SK-N-SH (cell line): ENCODE results near the gene CPEB3. TPM values are rescaled to one million over a fixed set of nuclear protein-coding genes. Genes with fewer than 3 reads are reported as not detected.

Experiments used
- CTCF ChIA-PET: fragments of 300-600, 350-600 bp; formaldehyde crosslinking; extraction: SDS; loops from one replicate; lab custom pipeline; 2021; lab: Yijun Ruan, JAX
- POLR2A ChIA-PET: fragments of 350-600 bp; sonication (Branson Sonifier 250); formaldehyde crosslinking; extraction: SDS; loops from one replicate; lab custom pipeline; 2020; ENCODE audit warnings: antibody characterized with exemption, inconsistent platforms; lab: Yijun Ruan, JAX
- DNase-seq: peaks from one replicate; pipeline ENCODE4 v3.0.0; 2012
- H2AFZ ChIP-seq: fragments of 200-600 bp; sonication (generic); 2 replicates; pipeline ENCODE4 v1.8.1; 2016; ENCODE audit warnings: antibody characterized with exemption, mild to moderate bottlenecking, low read depth
- H3F3A ChIP-seq: fragments of 200-600 bp; sonication (generic); replicated peaks from 2 replicates; pipeline ENCODE3; 2016; ENCODE audit warnings: antibody characterized with exemption, mild to moderate bottlenecking; ENCODE audit not compliant: insufficient read depth
- H3K27ac ChIP-seq, 2 experiments: fragments of 200-500 bp in 1 of 2; fragments of 200-600 bp in 1 of 2; sonication (Bioruptor generic) in 1 of 2; sonication (generic), shearing (Covaris generic) in 1 of 2; 2 replicates each; pipeline versions ENCODE4 v1.5.1 to v1.6.1; 2014 to 2016; ENCODE audit warnings: low read depth in 2 of 2, inconsistent platforms in 1 of 2, low read length in 1 of 2, mild to moderate bottlenecking in 1 of 2, mixed read lengths in 1 of 2
- H3K27me3 ChIP-seq: fragments of 200-600 bp; sonication (generic), shearing (Covaris generic); 2 replicates; pipeline ENCODE4 v1.6.1; 2016; ENCODE audit warnings: mixed run types; ENCODE audit not compliant: insufficient read depth
- H3K36me3 ChIP-seq, 2 experiments: fragments of 200-500 bp in 1 of 2; fragments of 200-600 bp in 1 of 2; sonication (Bioruptor generic) in 1 of 2; sonication (generic) in 1 of 2; replicated peaks in 1 of 2; 2 replicates each; pipeline versions ENCODE3 to v1.5.1; 2014 to 2016; ENCODE audit warnings: low read length in 1 of 2, mild to moderate bottlenecking in 1 of 2; ENCODE audit not compliant: insufficient read depth in 2 of 2, control insufficient read depth in 1 of 2
- H3K4me1 ChIP-seq, 2 experiments: fragments of 200-500 bp in 1 of 2; fragments of 200-600 bp in 1 of 2; sonication (Bioruptor generic) in 1 of 2; sonication (generic), shearing (Covaris generic) in 1 of 2; 2 replicates each; pipeline versions ENCODE4 v1.5.1 to v1.6.1; 2014 to 2016; ENCODE audit warnings: low read depth in 1 of 2, low read length in 1 of 2, mixed run types in 1 of 2; ENCODE audit not compliant: insufficient read depth in 2 of 2, control insufficient read depth in 1 of 2
- H3K4me2 ChIP-seq: fragments of 200-600 bp; sonication (generic), shearing (Covaris generic); 2 replicates; pipeline ENCODE4 v1.6.1; 2017; ENCODE audit warnings: mixed run types
- H3K4me3 ChIP-seq, 2 experiments: fragments of 200-500 bp in 1 of 2; fragments of 200-600 bp in 1 of 2; sonication (Bioruptor generic) in 1 of 2; sonication (generic), shearing (Covaris generic) in 1 of 2; 2 replicates each; pipeline versions ENCODE4 v1.5.1 to v1.8.1; 2014 to 2016; ENCODE audit warnings: low read depth in 2 of 2, inconsistent platforms in 1 of 2, low read length in 1 of 2, mild to moderate bottlenecking in 1 of 2, mixed read lengths in 1 of 2, moderate library complexity in 1 of 2
- H3K79me2 ChIP-seq: fragments of 200-600 bp; sonication (generic); 2 replicates; pipeline ENCODE4 v1.8.1; 2017; ENCODE audit warnings: mild to moderate bottlenecking; ENCODE audit not compliant: insufficient read depth
- H3K9ac ChIP-seq: fragments of 200-600 bp; sonication (generic); 2 replicates; pipeline ENCODE4 v1.6.1; 2017; ENCODE audit warnings: mixed run types
- H3K9me2 ChIP-seq: fragments of 200-600 bp; sonication (generic); 2 replicates; pipeline ENCODE4 v1.6.1; 2017; ENCODE audit warnings: mixed run types
- H3K9me3 ChIP-seq: fragments of 200-600 bp; sonication (generic); 2 replicates; pipeline ENCODE4 v1.6.1; 2017; ENCODE audit warnings: mixed run types, mild to moderate bottlenecking, moderate library complexity
- H4K20me1 ChIP-seq: fragments of 200-600 bp; sonication (generic); 2 replicates; pipeline ENCODE4 v1.6.1; 2017; ENCODE audit warnings: mild to moderate bottlenecking, mixed run types; ENCODE audit not compliant: insufficient read depth
- CHD2 ChIP-seq: fragments of 150-350 bp; IDR thresholded peaks from 2 replicates; pipeline ENCODE4 v1.6.1; 2018; ENCODE audit warnings: low read length; ENCODE audit not compliant: partially characterized antibody
- CTCF ChIP-seq: fragments of 200-600 bp; sonication (generic); IDR thresholded peaks from 2 replicates; pipeline ENCODE4 v1.6.1; 2017; ENCODE audit warnings: antibody characterized with exemption, mild to moderate bottlenecking, moderate library complexity
- EP300 ChIP-seq, 2 experiments: IDR thresholded peaks; 2 replicates each; pipeline versions ENCODE4 v1.4.0 to v1.6.1; 2012; ENCODE audit warnings: borderline replicate concordance in 1 of 2, low read depth in 1 of 2, low read length in 1 of 2
- EZH2phosphoT487 ChIP-seq: fragments of 200-600 bp; sonication (generic); IDR thresholded peaks from 2 replicates; pipeline ENCODE4 v1.6.1; 2017; ENCODE audit warnings: low read depth, mixed run types, mild to moderate bottlenecking, antibody characterized with exemption, moderate library complexity, borderline replicate concordance
- FOSL2 ChIP-seq: IDR thresholded peaks from 2 replicates; pipeline ENCODE4 v1.4.0; 2012; ENCODE audit warnings: low read depth, mild to moderate bottlenecking, moderate library complexity, borderline replicate concordance
- FOXM1 ChIP-seq: IDR thresholded peaks from 2 replicates; pipeline ENCODE4 v1.4.0; 2012; ENCODE audit warnings: low read depth, mild to moderate bottlenecking
- GABPA ChIP-seq: IDR thresholded peaks from 2 replicates; pipeline ENCODE4 v1.4.0; 2012; ENCODE audit warnings: low read depth, mild to moderate bottlenecking
- GATA2 ChIP-seq: sonication (generic); formaldehyde crosslinking; IDR thresholded peaks from 2 replicates; pipeline ENCODE4 v1.5.0; 2020; ENCODE audit warnings: mild to moderate bottlenecking, missing genetic modification reagents
- IRF3 ChIP-seq: fragments of 150-350 bp; IDR thresholded peaks from 2 replicates; pipeline ENCODE4 v1.6.1; 2016; ENCODE audit warnings: mild to moderate bottlenecking, low read depth, low read length
- JUND ChIP-seq: IDR thresholded peaks from 2 replicates; pipeline ENCODE4 v1.4.0; 2012
- MAX ChIP-seq: IDR thresholded peaks from 2 replicates; pipeline ENCODE4 v1.4.0; 2012; ENCODE audit warnings: low read depth
- NFIC ChIP-seq: IDR thresholded peaks from 2 replicates; pipeline ENCODE4 v1.4.0; 2012; ENCODE audit warnings: borderline replicate concordance
- PBX3 ChIP-seq: IDR thresholded peaks from 2 replicates; pipeline ENCODE4; 2012
- RAD21 ChIP-seq: IDR thresholded peaks from 2 replicates; pipeline ENCODE4 v1.6.1; 2012; ENCODE audit warnings: mild to moderate bottlenecking, low read length
- REST ChIP-seq: IDR thresholded peaks from 2 replicates; pipeline ENCODE4 v1.6.1; 2012; ENCODE audit warnings: mild to moderate bottlenecking, low read depth, low read length, moderate library complexity
- RFX5 ChIP-seq: IDR thresholded peaks from 2 replicates; pipeline ENCODE4 v1.6.1; 2012; ENCODE audit warnings: mild to moderate bottlenecking, improper control_type of control experiment, low read length
- RXRA ChIP-seq: IDR thresholded peaks from 2 replicates; pipeline ENCODE4 v1.4.0; 2012; ENCODE audit warnings: low read depth, mild to moderate bottlenecking, borderline replicate concordance
- SIN3A ChIP-seq: IDR thresholded peaks from 2 replicates; pipeline ENCODE4 v1.6.1; 2012; ENCODE audit warnings: low read depth, mild to moderate bottlenecking, low read length, moderate library complexity, borderline replicate concordance
- SMC3 ChIP-seq: IDR thresholded peaks from 2 replicates; pipeline ENCODE4 v1.6.1; 2012; ENCODE audit warnings: low read depth, low read length, improper control_type of control experiment
- TAF1 ChIP-seq: IDR thresholded peaks from 2 replicates; pipeline ENCODE4 v1.6.1; 2012; ENCODE audit warnings: low read depth, mild to moderate bottlenecking, low read length, moderate library complexity, borderline replicate concordance
- TCF12 ChIP-seq: IDR thresholded peaks from 2 replicates; pipeline ENCODE4 v1.4.0; 2012
- TEAD4 ChIP-seq: IDR thresholded peaks from 2 replicates; pipeline ENCODE4 v1.4.0; 2012; ENCODE audit warnings: mild to moderate bottlenecking, borderline replicate concordance; ENCODE audit not compliant: insufficient read depth
- YY1 ChIP-seq: IDR thresholded peaks from 2 replicates; pipeline ENCODE4 v1.4.0; 2012; ENCODE audit warnings: low read depth, mild to moderate bottlenecking
- WGBS: methylation state at CpG from one replicate; pipeline ENCODE4 v1.1.6; 2017; ENCODE audit warnings: low lambda C conversion rate; 5-methylcytosine and 5-hydroxymethylcytosine counted together
- polyA plus RNA-seq, 3 experiments: library from polyadenylated mRNA; depleted of rRNA; stranded (reverse); fragments of >200 nt; gene quantifications; 2 replicates each; pipeline ENCODE4 v1.2.3, GENCODE V29; 2012

CPEB3 gene
- polyA plus RNA-seq, 1 of the 3 experiments (the other 2 are of a cell fraction) = 0.36 TPM

- Histone ChIP-seq H4K20me1 (no peaks in the 10 kb centered on the region), H3K27me3 (no peaks in the 10 kb centered on the region), H3K4me2 (no peak overlapping the region), H3K27ac (no peak overlapping the region), H3K9me3 (no peaks in the 10 kb centered on the region), H2AFZ (no peak overlapping the region), H3K9ac (no peak overlapping the region), H3F3A (no peaks in the 10 kb centered on the region), H3K4me3 (no peak overlapping the region), H3K9me2 (no peaks in the 10 kb centered on the region)
- no peak for DNase-seq
- ChIA-PET POLR2A (no interaction called here), CTCF (interaction anchor here (1.1 kb wide), 1 partner anchor 23 kb away, joined by 3 read pairs; the partner anchor contains the start of gene MARCHF5)
- WGBS = 70% methylated on average over 2 of the region's 2 CpGs
- TF ChIP-seq GABPA (no peak), SMC3 (no peak), EZH2phosphoT487 (no peak), TEAD4 (no peak), RFX5 (no peak), FOXM1 (no peak), EP300 (IDR thresholded peaks at IDR 0.05; ENCODE audit: borderline replicate concordance in 1 of 2, low read depth in 1 of 2, low read length in 1 of 2) (no peak), RXRA (no peak), TCF12 (no peak), TAF1 (no peak), RAD21 (no peak), SIN3A (no peak), IRF3 (no peak), CHD2 (no peak), GATA2 (no peak), PBX3 (no peak), MAX (no peak), JUND (no peak)
- TF ChIP-seq, all 33 proteins: peak for 0
- no peaks in the 10 kb centered on the region for H3K4me1 ChIP-seq
- no peaks in the 10 kb centered on the region for H3K36me3 ChIP-seq
- H3K79me2 ChIP-seq = no peaks in the 10 kb centered on the region
Observed at GRCh38 chr10:92268748-92269147, 22.1 kb downstream of the CPEB3 start.

- ChIA-PET POLR2A (no interaction called here), CTCF (interaction anchor here (2.5 kb wide), 1 partner anchor 24 kb away, joined by 7 read pairs; the partner anchor contains the start of genes CPEB3 and MARCHF5)
- Histone ChIP-seq H3K4me3 (no peak overlapping the region), H3K27ac (no peak overlapping the region), H3K4me1 (no peaks in the 10 kb centered on the region), H4K20me1 (no peaks in the 10 kb centered on the region), H3F3A (no peaks in the 10 kb centered on the region), H3K9ac (no peak overlapping the region), H3K9me3 (no peaks in the 10 kb centered on the region), H3K4me2 (no peak overlapping the region), H3K79me2 (no peaks in the 10 kb centered on the region), H3K9me2 (no peaks in the 10 kb centered on the region), H2AFZ (no peak overlapping the region), H3K27me3 (no peaks in the 10 kb centered on the region), H3K36me3 (no peaks in the 10 kb centered on the region)
- DNase-seq = no peak
- no peak for TF ChIP-seq TEAD4
- no peak for TF ChIP-seq REST
- TF ChIP-seq YY1 = no peak
- TF ChIP-seq GABPA = no peak
- TF ChIP-seq NFIC = no peak
- no peak for TF ChIP-seq RXRA
- TF ChIP-seq TCF12 = no peak
- TF ChIP-seq JUND = no peak
- no peak for TF ChIP-seq CTCF
- TF ChIP-seq FOSL2 = no peak
Observed at GRCh38 chr10:92267343-92267742, 23.5 kb downstream of the CPEB3 start.
